COR-L47 (cell line): ENCODE measurements around the gene PARP16.
A peak's percentile ranks its signal among the peaks of the same experiment; 100 is the strongest.

Source experiments
- DNase-seq: peaks from one replicate; lab custom pipeline; 2025; lab: John Stamatoyannopoulos, UW

Gene PARP16

DNA sequence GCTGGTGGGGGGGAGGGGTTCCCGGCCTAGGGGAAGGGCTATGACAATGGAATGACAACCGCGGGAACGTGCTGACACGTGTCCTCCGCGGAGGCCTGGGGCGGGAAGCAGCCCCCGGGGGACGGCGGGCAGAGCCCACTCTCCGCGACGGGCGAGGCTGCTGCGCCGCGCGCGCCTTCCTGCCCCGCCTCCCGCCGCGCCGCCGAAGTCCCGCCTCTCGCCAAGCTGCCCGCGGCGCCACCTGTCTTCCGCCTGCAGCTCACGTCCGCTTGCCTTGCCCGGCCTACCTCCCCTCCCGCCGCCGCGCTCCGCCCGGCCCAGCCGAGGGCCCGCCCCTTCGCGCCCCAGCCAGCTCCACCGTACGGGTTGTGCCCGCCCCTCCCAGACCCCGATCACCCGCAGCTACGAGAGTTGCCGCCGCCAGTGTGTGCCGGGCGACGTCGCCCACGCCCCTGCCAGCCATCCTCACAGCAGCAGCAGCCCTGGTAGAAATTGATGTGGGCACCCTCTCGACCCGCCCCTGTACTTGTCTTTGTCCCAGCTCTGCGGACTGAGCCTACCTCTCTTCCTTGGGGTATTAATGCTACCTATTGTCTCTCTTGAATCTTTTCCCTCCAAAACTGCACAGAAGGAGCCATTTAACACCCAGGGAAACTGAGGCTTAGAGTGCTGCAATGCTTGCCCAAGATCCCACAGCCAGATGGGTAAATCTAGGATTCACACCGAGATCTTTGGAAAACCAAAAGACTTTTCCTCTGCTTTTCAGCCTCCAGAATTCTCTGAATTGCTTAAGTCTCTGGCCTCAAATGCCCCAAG is at the start of gene PARP16:
Gene PARP16 (minus strand): TSS at position 180 of the 816 bp plus-strand sequence. CDS start 457 bp downstream, outside the sequence.
- peak; percentile 93 for DNase-seq

DNA sequence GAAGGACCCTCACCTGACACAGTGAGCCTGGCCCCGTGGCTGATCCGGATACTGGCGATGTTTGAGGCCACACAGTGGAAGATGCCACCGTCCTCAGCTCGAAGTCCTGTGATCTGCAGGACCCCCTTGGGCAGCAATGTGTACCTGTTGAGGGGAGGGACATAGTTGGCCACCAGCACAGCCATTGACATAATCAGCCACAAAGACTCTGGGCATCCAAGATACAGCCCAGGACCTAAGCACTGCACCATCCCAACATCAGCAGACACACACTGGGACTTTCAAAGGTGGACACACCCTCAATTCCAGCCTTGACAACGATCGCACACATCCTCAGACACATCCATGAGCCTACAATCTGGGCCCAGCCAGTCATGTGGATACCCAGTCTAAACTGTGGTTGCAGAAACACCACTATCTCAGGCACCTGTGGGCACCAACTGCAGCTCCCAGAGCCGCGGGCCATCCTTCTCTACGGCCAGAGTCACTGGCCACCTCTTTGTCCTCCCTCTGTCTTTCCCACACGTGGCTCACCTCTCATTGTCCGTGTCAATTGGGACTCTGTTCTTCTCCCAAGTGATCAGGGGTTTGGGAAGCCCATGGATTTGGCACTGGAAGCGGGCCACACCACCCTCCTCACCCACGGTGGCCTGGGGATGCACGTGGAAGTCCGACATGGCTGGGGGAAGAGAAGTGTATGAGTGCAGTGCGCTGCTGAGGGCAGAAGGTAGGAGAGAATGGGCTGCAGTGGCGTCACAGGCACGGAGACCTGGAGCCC is 48.8 kb upstream of the PARP16 start:
- DNase-seq: no peak

- peak; percentile 15 for DNase-seq
Measured at GRCh38 chr15:65334586-65335231, 48.0 kb upstream of the PARP16 start.

- no peak for DNase-seq
Measured at GRCh38 chr15:65333856-65334255, 47.2 kb upstream of the PARP16 start.

DNA sequence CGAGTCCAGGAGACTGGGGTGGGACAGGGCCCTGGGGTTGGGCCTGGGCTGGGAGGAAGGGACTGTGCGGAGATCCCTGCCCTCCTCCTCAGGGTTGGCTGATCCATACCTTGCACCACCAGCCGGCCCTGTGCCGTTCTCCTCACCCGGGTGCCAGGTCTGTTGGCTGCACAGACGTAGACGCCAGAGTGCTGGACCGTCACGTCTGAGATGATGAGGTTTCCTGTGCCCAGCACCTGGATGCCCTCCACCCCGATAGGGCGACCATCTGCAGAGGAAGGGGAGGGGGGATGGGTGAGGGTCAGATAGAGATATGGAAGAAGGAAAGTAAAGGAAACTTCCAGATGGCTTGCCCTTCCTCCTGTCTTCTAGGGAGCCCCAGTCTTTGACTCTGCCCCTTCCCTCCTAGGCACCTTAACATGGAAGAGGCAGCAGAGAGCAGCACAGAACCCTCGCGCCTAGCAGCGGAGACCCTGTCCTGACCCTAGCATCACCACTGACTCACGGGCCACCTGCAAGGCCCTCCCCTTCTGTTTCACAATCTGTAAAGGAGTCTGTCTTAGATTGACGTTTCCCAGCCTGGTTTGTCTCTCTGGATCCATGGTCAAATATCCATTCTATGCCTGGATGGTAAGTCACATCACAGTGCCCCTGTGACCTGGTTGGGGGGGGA is 46.6 kb upstream of the PARP16 start:
- no peak for DNase-seq

DNA sequence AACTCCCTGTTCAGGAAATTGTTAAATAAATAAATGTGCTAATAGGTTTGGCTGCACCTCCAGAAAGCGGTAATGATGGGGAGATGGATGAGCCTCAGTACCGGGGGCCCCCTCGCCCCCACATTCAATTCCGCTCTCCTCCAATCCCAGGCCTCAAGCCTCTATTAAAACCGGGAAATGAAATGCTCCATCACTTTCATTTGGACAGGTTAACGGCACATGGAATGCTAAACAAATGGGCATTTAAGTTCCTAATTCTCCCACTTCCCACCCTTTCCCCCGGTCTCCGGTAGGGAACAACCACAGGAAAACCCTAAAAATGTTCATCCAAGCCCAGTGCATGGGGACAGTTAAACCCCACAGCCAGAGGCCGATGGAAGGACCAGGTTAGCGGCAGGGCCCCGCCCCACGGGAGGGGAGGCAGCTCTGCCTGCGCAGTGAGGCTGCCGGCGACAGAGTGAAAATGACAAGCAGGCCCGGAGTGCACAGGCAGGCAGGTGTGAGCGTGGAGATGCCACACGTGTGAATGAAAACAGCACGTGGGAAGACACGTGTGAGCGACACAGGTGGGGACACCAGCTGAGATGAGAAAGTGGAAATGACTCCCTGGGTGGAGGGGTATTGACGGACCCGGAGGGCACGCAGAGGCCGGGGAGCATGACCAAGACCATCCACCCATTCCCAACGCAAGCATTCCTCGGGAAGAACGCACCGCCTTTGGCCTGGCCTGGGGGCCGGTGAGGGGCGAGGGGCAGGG is 45.9 kb upstream of the PARP16 start:
- DNase-seq: no peak

DNA sequence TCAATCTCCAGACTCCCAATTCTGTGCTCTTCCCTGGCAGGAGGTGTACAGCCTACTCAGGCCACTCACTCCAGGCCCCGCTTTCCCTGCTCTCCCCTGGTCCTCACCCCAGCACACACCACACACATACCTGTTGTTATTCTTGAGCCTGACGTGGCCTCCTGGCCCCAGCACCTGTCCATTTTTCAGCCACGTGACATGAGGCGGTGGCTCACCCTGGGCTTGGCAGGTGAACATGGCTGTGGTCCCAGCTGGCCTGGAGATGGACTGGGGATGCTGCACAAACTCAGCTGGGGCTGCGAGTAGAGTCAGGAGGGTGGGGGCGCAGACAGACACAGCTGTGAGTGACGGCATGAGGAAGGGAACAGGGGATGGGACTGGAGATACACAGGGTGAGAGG is 45.1 kb upstream of the PARP16 start:
- DNase-seq: no peak

- no peak for DNase-seq
Measured at GRCh38 chr15:65330934-65331645, 44.4 kb upstream of the PARP16 start.

DNA sequence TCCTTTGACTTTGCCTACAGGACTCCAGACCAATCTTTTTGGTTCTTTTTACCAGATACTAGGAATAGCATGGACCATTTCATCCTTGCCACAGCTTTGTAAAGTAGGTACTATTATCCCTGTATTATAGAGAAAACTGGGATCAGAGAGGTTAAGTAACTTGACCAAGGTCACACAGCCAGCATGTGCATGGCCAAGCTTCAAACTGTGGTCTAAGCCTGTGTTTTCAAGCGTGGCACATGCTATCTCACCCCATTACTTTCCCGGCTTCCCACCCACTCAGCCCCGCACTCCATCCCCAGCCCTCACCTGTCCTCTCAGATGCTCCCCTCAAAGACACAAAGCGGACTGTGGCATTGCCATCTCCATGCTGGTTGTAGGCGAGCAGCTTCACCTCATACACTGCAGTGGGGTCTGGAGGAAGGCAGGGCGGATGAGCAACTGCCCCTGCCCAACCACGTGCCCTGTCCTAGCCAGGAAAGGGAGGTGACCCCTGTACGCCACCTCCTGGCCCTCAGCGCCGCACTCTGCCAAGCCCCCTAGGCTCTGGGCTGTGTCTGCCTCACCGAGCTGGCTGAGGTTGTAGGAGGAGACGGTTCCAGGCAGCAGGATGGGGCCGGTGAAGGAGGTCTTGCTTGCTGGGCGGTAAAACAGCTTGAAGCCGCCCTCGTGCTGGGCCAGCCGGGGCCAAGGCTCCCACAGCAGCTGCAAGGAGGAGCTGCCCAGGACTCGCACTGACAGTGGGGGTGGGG is 43.5 kb upstream of the PARP16 start:
- no peak for DNase-seq

DNA sequence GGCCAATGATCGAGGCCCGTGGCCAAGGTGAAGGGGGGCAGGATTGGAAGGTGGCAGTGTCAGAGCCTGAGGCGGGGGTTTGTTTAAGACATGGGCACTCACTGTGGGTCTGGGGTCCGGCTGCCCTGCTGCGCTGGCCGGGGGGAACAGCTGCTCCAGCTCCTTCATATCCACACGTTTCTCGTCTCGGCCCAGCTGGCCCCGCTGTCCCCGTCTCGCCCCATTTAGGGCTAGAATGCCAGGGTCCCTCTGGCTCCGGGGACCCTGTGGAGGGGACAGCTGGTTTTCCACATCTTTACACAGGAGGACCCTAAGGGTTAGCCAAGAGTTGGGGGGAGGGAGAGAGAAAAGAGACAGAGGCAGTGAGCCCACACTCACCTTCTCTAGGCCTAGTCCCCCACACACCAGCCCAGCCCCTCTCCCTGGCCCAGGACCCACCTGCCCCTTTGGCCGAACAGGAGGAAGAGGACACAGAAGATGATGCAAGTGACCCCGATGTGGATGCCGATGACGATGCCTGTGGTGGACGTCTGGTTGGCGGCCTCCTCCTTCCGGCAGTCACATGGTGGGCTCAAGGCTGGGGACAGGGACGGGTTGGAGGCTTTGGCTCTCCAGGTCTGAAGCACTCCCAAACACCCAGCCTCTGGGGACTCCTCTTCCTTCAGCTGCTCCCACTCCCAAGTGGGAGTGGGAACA is 42.8 kb upstream of the PARP16 start:
- no peak for DNase-seq

DNA sequence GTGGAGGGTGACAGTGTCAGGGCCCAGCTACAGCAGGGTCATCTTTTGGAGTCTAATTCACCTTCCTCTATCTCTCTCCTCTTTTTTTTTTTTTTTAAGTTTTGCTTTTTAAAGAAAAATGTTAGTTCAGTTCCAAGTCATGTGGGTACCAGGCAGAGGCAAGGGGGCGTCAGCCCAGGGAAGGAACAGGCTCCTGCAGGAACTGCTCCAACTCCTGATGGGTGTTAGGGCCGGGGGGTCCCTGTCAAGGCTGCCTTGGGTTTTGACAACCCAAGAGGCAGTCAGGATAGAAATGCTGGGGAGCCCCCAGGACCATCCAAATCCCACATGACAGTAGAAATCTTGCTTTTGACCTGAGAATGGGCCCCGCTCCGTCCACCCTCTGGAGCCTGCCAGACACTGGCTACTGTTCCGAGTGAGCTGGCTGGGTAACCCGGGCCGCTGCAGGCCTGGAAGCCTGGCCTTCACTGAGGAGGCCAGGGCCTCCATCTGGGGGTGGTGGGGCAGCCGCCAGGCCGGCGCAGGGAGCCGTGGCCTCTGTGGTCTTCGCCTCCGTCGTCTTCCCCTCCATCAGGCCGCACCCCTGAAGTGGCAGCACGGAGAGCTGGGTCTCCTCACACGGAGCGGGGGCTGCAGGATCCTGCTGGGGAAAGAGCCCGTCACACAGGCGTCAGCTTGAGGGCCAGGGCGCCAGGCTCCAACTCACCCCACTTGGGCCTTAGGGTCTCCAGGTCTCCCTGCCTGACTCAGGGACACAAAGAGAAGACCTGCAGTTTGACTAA is 42.0 kb upstream of the PARP16 start:
- no peak for DNase-seq

DNA sequence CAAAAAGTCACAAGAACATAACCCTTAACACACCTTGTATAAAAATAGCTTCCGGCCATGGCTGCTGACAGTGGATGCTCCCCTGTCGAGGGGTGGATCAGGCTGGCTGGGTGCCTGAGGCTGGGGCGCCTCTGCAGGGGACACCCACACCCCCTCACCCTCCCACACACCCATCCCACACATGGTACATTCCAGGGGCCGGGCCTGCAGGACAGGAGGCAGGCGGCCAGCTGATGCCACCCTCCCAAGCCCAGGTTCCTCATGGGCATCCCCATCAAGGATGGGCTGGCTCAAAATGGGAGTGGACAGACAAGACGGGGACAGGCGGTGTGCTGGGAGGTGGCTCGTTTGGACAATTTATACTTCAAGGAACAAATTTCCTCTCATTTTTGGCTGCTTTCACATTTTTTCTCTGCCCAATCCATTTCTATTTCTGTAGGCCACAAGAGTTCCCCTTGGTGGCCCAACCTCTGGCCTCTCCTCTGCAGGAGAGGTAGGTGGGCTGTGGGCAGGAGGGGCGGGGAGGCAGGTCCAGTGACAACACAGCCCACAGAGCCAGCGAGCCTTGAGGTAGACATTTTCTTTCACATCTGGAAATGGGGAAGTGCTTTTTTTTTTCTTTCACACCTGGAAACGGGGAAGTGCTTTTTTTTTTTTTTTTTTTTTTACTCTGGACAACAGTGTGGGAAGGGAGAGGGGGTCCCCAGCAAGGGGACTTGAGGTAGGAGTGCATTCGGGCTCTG is 41.1 kb upstream of the PARP16 start:
- DNase-seq: no peak

GRCh38 chr15:65326818-65327217 is 40.1 kb upstream of the PARP16 start:
- no peak for DNase-seq

- no peak for DNase-seq
Measured at GRCh38 chr15:65326117-65326526, 39.4 kb upstream of the PARP16 start.

DNA sequence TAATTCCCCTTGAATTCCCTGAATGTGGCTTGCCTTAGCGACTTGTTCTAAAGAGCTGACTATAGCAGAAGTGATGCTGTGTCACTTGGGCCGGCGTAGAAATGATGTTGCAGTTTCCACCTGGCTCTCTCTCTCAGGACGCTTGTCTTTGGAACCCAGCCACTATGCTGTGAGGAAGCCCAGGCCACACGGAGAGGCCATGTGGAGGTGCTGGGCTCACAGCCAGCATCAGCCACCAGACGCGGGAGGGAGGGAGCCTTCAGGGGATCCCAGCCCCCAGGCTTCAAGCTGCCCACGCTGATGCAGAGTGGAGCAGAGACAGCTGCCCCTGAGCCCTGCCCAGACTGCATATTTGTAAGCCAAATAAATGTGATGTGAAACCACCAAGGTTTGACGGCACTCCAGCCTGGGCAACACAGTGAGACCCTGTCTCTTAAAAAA is 36.4 kb upstream of the PARP16 start:
- DNase-seq: peak; percentile 88

- DNase-seq: peak; percentile 68
Measured at GRCh38 chr15:65318870-65319356, 32.2 kb upstream of the PARP16 start.

DNA sequence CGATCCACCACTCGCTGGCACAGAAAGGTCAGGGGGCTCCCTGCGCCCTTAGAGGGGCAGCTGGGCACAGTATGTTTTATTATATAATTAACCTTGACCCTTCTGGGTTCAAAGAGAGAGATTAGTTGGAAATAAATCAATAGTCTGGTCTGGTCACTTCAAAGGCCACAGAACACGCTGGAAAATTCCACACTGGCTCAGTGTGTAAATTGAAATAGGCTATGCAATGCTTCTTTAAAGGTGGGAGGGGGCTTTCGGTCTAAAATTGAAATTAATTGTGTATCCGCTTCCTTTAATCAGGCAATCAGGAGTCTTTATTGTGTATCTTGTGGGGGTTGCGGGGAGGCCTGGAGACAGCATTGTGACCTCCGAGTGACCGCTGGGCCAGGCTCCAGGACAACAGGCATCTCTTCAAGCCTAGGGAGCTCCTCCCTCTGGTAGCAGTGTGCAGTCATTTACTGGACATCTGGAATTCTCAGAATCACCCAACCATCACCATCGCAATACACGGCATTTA is 25.8 kb upstream of the PARP16 start:
- DNase-seq: no peak
